ENCODE measurements around the gene TMBIM1.

Gene TMBIM1

DNA sequence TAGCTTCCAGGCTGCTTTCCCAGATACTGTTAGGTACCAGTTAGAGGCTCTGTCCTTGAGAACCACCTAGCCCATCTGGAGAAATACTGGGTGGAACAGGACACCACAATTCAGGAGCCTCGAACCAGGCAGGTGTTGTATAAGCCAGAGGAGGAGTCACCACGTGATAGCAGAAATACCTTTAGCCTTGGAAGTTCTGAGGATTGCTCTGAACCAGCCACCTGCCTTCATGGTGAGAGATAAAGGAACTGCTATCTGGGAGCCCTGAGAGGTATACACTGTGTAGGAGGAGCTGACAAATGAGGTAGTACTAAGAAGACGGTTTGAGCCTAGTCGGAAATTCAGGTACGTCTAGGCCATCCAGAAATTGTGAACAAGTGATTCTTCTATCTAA, 39.1 kb downstream of the TMBIM1 start:
- no peaks in the 10 kb centered on the region for H3K4me1 ChIP-seq (ENCODE audit: control insufficient read depth, insufficient read depth, low read length)
- H3K4me3 ChIP-seq (ENCODE audit: low read length), result no peak overlapping the region
- no peaks in the 10 kb centered on the region for H3K27me3 ChIP-seq (ENCODE audit: control insufficient read depth, insufficient read depth, low read length)
- H3K36me3 ChIP-seq (ENCODE audit: control insufficient read depth, insufficient read depth, low read length), result peaks cover 39% of the 10 kb centered on the region
- no peak overlapping the region for H3K27ac ChIP-seq (ENCODE audit: low read length)
- no peaks in the 10 kb centered on the region for H3K9me3 ChIP-seq (ENCODE audit: control insufficient read depth, insufficient read depth, low read length)
- WGBS (ENCODE audit: insufficient coverage, insufficient read length), result no CpG with 5 or more reads among the region's 5 CpGs
- DNase-seq (ENCODE audit: low read depth, low spot score), result no peak

DNA sequence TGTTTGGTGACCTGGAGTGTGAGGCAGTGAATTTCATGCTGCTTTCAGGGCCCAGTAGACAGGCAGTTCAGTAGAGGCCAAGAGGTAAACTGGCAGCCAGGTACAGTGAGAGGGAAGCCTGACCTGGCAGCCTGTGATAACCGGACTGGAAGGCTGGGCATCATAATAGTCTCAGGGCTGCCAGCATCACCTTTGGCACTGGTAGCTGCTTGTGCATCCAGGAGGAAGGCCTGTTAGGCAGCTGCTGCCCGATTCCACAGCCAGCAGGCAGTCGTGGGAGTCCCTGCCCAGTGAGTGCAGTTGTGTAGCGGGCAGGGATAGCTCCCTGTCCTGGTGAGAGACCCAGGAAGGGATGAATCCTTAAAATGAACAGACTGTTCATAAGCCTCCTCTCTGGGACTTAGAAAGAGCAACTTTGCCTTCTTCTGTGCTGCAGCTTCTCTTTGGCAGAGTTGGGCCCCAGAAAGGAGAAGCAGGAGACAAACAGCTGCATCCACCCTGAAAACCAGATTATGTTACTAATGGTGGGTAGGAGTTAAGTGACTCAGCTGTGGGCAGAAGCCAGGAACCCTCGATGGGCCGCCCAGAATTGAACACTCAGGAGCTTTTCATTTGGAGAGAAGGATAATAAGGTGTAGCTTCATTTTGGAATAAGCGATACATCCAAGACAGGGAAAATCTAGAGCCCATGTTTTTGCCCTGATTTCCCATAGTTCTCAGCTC, 39.6 kb downstream of the TMBIM1 start:
- DNase-seq (ENCODE audit: low read depth, low spot score), result no peak
- H3K4me3 ChIP-seq (ENCODE audit: low read length), result no peak overlapping the region
- H3K36me3 ChIP-seq (ENCODE audit: control insufficient read depth, insufficient read depth, low read length), result peaks cover 41% of the 10 kb centered on the region
- H3K9me3 ChIP-seq (ENCODE audit: control insufficient read depth, insufficient read depth, low read length), result no peaks in the 10 kb centered on the region
- WGBS (ENCODE audit: insufficient coverage, insufficient read length), result no CpG with 5 or more reads among the region's 7 CpGs
- H3K4me1 ChIP-seq (ENCODE audit: control insufficient read depth, insufficient read depth, low read length), result no peaks in the 10 kb centered on the region
- H3K27ac ChIP-seq (ENCODE audit: low read length), result no peak overlapping the region
- no peaks in the 10 kb centered on the region for H3K27me3 ChIP-seq (ENCODE audit: control insufficient read depth, insufficient read depth, low read length)

DNA sequence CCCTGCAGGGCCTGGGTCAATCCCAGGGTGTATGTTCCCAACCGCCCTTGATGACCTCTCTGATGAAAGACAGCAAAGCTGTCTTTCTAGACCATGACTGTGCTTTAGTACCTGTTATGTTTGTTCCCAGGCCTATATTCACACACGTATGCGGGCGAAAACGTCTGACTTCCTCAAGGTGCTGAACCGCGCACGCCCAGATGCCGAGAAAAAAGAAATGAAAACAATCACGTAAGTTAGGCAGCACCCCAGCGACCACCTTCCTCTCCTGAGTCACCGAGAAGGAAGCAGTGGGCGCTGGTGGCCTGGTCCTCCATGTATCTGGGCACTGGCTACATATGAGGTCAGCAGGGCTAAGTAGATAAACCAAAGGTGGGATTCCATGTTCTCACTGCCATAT, 42.6 kb downstream of the TMBIM1 start:
- H3K4me3 ChIP-seq (ENCODE audit: low read length), result no peak overlapping the region
- H3K27ac ChIP-seq (ENCODE audit: low read length), result no peak overlapping the region
- no peaks in the 10 kb centered on the region for H3K9me3 ChIP-seq (ENCODE audit: control insufficient read depth, insufficient read depth, low read length)
- H3K36me3 ChIP-seq (ENCODE audit: control insufficient read depth, insufficient read depth, low read length), result peaks cover 46% of the 10 kb centered on the region
- no CpG with 5 or more reads among the region's 13 CpGs for WGBS (ENCODE audit: insufficient coverage, insufficient read length)
- H3K4me1 ChIP-seq (ENCODE audit: control insufficient read depth, insufficient read depth, low read length), result no peaks in the 10 kb centered on the region
- H3K27me3 ChIP-seq (ENCODE audit: control insufficient read depth, insufficient read depth, low read length), result no peaks in the 10 kb centered on the region
- DNase-seq (ENCODE audit: low read depth, low spot score), result no peak

DNA sequence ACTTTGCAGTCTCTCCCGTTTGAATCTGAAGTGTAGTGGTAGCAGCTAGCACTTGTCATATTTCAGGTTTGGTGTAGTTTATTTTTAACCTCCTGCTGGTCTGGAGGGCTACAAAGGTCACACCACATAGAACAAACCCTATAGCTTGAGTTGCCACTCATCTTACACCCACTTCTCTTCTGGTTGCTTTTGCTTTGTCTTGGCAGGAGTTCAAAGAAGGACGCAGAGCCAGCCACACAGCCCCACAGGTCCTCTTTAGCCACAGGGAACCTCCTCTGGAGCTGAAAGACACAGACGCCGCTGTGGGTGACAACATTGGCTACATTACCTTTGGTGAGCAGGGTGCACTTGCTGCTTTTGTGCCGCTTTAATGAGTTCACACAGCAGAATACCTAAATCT, 47.1 kb downstream of the TMBIM1 start:
- no peaks in the 10 kb centered on the region for H3K27me3 ChIP-seq (ENCODE audit: control insufficient read depth, insufficient read depth, low read length)
- H3K36me3 ChIP-seq (ENCODE audit: control insufficient read depth, insufficient read depth, low read length), result peaks cover 34% of the 10 kb centered on the region
- no CpG with 5 or more reads among the region's 5 CpGs for WGBS (ENCODE audit: insufficient coverage, insufficient read length)

DNA sequence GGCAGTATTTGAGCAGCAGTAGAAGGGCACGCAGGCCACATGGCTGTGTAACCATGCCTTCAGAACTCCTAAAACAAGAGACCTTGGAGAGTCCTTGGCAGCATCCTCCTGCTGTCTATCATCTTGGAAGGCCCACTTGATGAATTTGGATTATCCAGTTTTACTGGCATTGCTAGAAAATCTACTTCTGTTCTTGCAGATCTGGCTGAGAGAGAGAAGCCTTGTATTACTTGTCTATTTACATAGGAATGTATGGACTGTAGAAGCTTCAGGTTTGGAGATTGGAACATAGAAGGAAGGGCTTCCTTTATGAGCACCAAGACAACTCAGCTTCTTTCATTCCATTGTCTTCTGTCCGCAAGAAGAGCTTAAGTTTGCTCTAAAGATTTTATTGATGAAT, 47.6 kb downstream of the TMBIM1 start:
- WGBS (ENCODE audit: insufficient coverage, insufficient read length), result no CpG with 5 or more reads among the region's 2 CpGs

More for the DNA sequence above, 47.1 kb downstream of the TMBIM1 start:
- Histone ChIP-seq H3K27ac (ENCODE audit: low read length) (no peak overlapping the region), H3K9me3 (ENCODE audit: control insufficient read depth, insufficient read depth, low read length) (no peaks in the 10 kb centered on the region), H3K4me3 (ENCODE audit: low read length) (no peak overlapping the region), H3K4me1 (ENCODE audit: control insufficient read depth, insufficient read depth, low read length) (no peaks in the 10 kb centered on the region)
- no peak for DNase-seq (ENCODE audit: low read depth, low spot score)

DNA sequence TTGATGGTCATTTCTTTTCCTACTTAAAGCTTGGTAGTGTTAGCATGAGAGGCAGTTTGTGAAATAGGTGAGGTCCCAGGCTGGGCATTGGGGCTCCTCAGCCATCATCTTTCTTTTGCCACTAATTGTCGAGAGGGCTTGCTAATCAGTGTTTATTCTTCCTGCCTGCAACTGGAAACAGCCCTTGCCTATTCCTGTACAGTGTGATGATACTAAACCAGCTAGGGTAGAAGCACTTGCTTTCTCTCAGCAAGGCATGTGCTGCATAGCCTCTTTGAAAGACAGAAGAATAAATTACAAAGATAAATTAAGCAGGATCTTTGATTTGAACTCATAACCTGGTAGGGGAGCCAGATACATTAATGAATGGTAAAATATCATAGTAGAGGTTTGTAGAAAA, 48.1 kb downstream of the TMBIM1 start:
- Histone ChIP-seq H3K4me1 (ENCODE audit: control insufficient read depth, insufficient read depth, low read length) (no peaks in the 10 kb centered on the region), H3K27me3 (ENCODE audit: control insufficient read depth, insufficient read depth, low read length) (no peaks in the 10 kb centered on the region), H3K36me3 (ENCODE audit: control insufficient read depth, insufficient read depth, low read length) (peaks cover 27% of the 10 kb centered on the region; the same call in 1 of the 2 replicates), H3K9me3 (ENCODE audit: control insufficient read depth, insufficient read depth, low read length) (no peaks in the 10 kb centered on the region), H3K4me3 (ENCODE audit: low read length) (no peak overlapping the region), H3K27ac (ENCODE audit: low read length) (no peak overlapping the region)
- WGBS (ENCODE audit: insufficient coverage, insufficient read length), result no CpG with 5 or more reads among the region's 1 CpG
- DNase-seq (ENCODE audit: low read depth, low spot score), result no peak

More for the DNA sequence above, 47.6 kb downstream of the TMBIM1 start:
- Histone ChIP-seq H3K27me3 (ENCODE audit: control insufficient read depth, insufficient read depth, low read length) (no peaks in the 10 kb centered on the region), H3K4me1 (ENCODE audit: control insufficient read depth, insufficient read depth, low read length) (no peaks in the 10 kb centered on the region), H3K9me3 (ENCODE audit: control insufficient read depth, insufficient read depth, low read length) (no peaks in the 10 kb centered on the region), H3K36me3 (ENCODE audit: control insufficient read depth, insufficient read depth, low read length) (peaks cover 30% of the 10 kb centered on the region), H3K4me3 (ENCODE audit: low read length) (no peak overlapping the region), H3K27ac (ENCODE audit: low read length) (no peak overlapping the region)
- no peak for DNase-seq (ENCODE audit: low read depth, low spot score)

DNA sequence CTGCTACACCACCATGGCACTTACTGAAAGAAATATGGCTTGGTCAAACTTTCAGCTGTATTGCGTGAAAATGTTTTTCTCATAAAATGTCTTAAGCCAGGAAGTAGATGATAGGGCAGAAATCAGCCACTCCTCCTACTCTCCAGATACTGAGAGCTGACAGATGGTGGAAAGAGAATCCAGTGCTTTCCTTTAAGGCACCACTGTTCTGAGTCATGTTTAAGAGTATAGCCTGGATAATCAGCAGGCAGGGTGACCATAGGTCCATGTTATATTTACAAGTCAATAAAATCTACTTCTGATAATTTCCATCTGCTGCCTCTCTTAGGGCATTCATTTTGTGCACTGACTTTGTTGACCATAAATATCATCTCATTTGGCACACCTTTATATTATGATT, 53.4 kb downstream of the TMBIM1 start:
- H3K36me3 ChIP-seq (ENCODE audit: control insufficient read depth, insufficient read depth, low read length), result peaks cover 18% of the 10 kb centered on the region; the same call in 1 of the 2 replicates
- no CpG with 5 or more reads among the region's 1 CpG for WGBS (ENCODE audit: insufficient coverage, insufficient read length)
- H3K4me3 ChIP-seq (ENCODE audit: low read length), result no peak overlapping the region
- no peaks in the 10 kb centered on the region for H3K4me1 ChIP-seq (ENCODE audit: control insufficient read depth, insufficient read depth, low read length)
- no peaks in the 10 kb centered on the region for H3K9me3 ChIP-seq (ENCODE audit: control insufficient read depth, insufficient read depth, low read length)
- H3K27ac ChIP-seq (ENCODE audit: low read length), result no peak overlapping the region
- no peaks in the 10 kb centered on the region for H3K27me3 ChIP-seq (ENCODE audit: control insufficient read depth, insufficient read depth, low read length)
- no peak for DNase-seq (ENCODE audit: low read depth, low spot score)

DNA sequence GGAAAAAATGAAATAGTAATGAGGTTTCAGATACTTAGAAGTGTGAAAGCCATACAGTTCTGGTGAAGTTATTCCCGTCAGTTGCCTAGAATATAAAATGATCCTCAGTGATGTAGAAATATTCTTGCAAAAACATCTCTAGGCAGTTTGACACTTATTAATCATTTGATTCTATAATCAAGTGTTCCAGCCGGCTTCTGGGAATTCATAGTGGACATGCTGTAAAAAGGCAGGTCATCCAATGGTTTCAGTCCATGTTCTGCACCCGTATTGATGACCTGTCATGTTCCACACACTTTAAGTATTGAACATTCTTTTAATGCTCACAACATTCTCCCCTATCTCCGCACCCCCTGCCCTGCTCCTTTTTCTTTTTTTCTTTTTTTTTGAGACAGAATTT, 55.5 kb downstream of the TMBIM1 start:
- no peaks in the 10 kb centered on the region for H3K27me3 ChIP-seq (ENCODE audit: control insufficient read depth, insufficient read depth, low read length)
- H3K4me1 ChIP-seq (ENCODE audit: control insufficient read depth, insufficient read depth, low read length), result no peaks in the 10 kb centered on the region
- no CpG with 5 or more reads among the region's 4 CpGs for WGBS (ENCODE audit: insufficient coverage, insufficient read length)
- no peaks in the 10 kb centered on the region for H3K9me3 ChIP-seq (ENCODE audit: control insufficient read depth, insufficient read depth, low read length)
- no peak for DNase-seq (ENCODE audit: low read depth, low spot score)
- H3K36me3 ChIP-seq (ENCODE audit: control insufficient read depth, insufficient read depth, low read length), result peaks cover 16% of the 10 kb centered on the region; the same call in 1 of the 2 replicates
- H3K4me3 ChIP-seq (ENCODE audit: low read length), result no peak overlapping the region
- no peak overlapping the region for H3K27ac ChIP-seq (ENCODE audit: low read length)

DNA sequence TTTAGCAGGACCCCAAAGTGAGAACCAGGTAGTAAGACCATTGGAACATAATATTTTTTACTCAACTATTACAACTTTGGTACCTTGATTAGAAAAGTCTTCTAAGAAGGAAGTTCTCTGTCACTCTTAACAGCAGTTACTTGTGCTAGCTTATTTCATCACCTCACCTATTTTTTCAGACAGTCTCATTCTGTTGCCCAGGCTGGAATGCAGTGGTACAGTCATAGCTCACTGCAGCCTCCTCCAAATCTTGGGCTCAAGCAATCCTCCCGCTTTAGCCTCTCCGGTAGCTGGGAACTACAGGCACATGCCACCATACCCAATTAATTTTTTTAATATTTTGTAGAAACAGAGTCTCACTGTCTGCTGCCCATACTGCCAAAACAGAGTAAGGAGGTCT, 57.3 kb downstream of the TMBIM1 start:
- no peaks in the 10 kb centered on the region for H3K27me3 ChIP-seq (ENCODE audit: control insufficient read depth, insufficient read depth, low read length)
- no peak overlapping the region for H3K4me3 ChIP-seq (ENCODE audit: low read length)
- H3K36me3 ChIP-seq (ENCODE audit: control insufficient read depth, insufficient read depth, low read length), result peaks cover 15% of the 10 kb centered on the region; the same call in 1 of the 2 replicates
- no CpG with 5 or more reads among the region's 2 CpGs for WGBS (ENCODE audit: insufficient coverage, insufficient read length)
- no peak for DNase-seq (ENCODE audit: low read depth, low spot score)
- no peaks in the 10 kb centered on the region for H3K4me1 ChIP-seq (ENCODE audit: control insufficient read depth, insufficient read depth, low read length)
- no peaks in the 10 kb centered on the region for H3K9me3 ChIP-seq (ENCODE audit: control insufficient read depth, insufficient read depth, low read length)
- no peak overlapping the region for H3K27ac ChIP-seq (ENCODE audit: low read length)

DNA sequence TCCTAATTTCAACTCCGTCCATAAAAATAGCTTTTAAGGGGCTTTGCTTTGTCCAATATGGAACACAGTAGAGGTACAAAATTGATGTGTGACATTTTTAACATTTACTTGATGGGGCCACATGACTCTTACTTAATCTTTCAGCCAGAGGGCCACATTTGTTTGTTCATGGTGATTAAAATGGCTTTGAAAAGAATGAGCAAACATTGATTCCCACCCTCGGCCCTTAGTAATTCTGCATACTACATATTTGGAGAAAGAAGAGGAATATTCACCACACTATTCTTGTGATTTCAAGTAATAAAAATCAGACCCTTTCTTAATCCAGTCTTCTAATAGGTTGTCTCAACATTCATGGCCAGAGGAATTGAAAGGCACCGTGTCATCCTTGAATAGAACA, 57.8 kb downstream of the TMBIM1 start:
- H3K4me1 ChIP-seq (ENCODE audit: control insufficient read depth, insufficient read depth, low read length), result no peaks in the 10 kb centered on the region
- no peak overlapping the region for H3K27ac ChIP-seq (ENCODE audit: low read length)
- no peak overlapping the region for H3K4me3 ChIP-seq (ENCODE audit: low read length)
- no CpG with 5 or more reads among the region's 3 CpGs for WGBS (ENCODE audit: insufficient coverage, insufficient read length)
- no peaks in the 10 kb centered on the region for H3K9me3 ChIP-seq (ENCODE audit: control insufficient read depth, insufficient read depth, low read length)
- DNase-seq (ENCODE audit: low read depth, low spot score), result no peak
- H3K27me3 ChIP-seq (ENCODE audit: control insufficient read depth, insufficient read depth, low read length), result no peaks in the 10 kb centered on the region
- H3K36me3 ChIP-seq (ENCODE audit: control insufficient read depth, insufficient read depth, low read length), result peaks cover 17% of the 10 kb centered on the region; the same call in 1 of the 2 replicates

DNA sequence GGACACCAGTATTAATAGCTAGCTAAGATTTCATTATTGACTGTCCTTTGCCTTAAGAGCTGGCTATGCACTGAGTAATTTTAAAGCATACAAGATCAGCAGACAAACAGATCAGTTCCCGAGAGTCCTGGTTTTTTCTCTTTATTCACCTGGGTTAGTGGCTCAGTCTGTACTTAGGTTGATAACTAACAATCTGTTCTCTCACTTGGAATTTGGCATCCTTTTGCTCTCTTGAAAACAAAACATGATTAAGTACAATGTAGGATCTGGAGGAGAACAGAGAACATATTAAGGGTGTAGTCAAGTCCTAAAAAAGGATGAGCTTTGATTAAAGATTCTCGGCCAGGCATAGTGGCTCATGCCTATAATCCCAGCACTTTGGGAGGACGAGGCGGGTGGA, 58.8 kb downstream of the TMBIM1 start:
- H3K27me3 ChIP-seq (ENCODE audit: control insufficient read depth, insufficient read depth, low read length), result no peaks in the 10 kb centered on the region
- H3K4me1 ChIP-seq (ENCODE audit: control insufficient read depth, insufficient read depth, low read length), result no peaks in the 10 kb centered on the region
- H3K4me3 ChIP-seq (ENCODE audit: low read length), result no peak overlapping the region
- no peak for DNase-seq (ENCODE audit: low read depth, low spot score)
- no peak overlapping the region for H3K27ac ChIP-seq (ENCODE audit: low read length)
- peaks cover 9% of the 10 kb centered on the region; the same call in 1 of the 2 replicates for H3K36me3 ChIP-seq (ENCODE audit: control insufficient read depth, insufficient read depth, low read length)
- no peaks in the 10 kb centered on the region for H3K9me3 ChIP-seq (ENCODE audit: control insufficient read depth, insufficient read depth, low read length)
- no CpG with 5 or more reads among the region's 4 CpGs for WGBS (ENCODE audit: insufficient coverage, insufficient read length)
